HEK293 (cell line): ENCODE data around the gene ATP2A2.
"Not testable (repeated sequence)": the region's sequence is repeated elsewhere in the genome, so short reads cannot be mapped to it uniquely, and the experiment has no call there.

Experiments
- KLF16 ChIP-seq: fragments of 450-650 bp; formaldehyde crosslinking; IDR thresholded peaks from 2 replicates; pipeline ENCODE4 v1.5.1; 2017; ENCODE audit warnings: missing biosample characterization, missing genetic modification characterization
- ZNF138 ChIP-seq: fragments of 450-650 bp; formaldehyde crosslinking; IDR thresholded peaks from 2 replicates; pipeline ENCODE4 v1.5.1; 2016; ENCODE audit warnings: missing biosample characterization, missing genetic modification characterization, borderline replicate concordance
- ZNF785 ChIP-seq: fragments of 450-650 bp; formaldehyde crosslinking; IDR thresholded peaks from 2 replicates; pipeline ENCODE4 v1.5.1; 2016; ENCODE audit warnings: missing biosample characterization, missing genetic modification characterization
- TF ChIP-seq, protein P1 (sequence below): fragments of 450-650 bp; formaldehyde crosslinking; IDR thresholded peaks from 2 replicates; pipeline ENCODE4 v1.5.1; 2017; ENCODE audit warnings: missing biosample characterization, missing genetic modification characterization
- TF ChIP-seq, protein P2 (sequence below): fragments of 450-650 bp; formaldehyde crosslinking; conservative IDR thresholded peaks from 2 replicates; pipeline ENCODE4 v1.5.1; 2016; ENCODE audit warnings: low read depth, missing biosample characterization, missing genetic modification characterization
- TF ChIP-seq, protein P3 (sequence below): fragments of 450-650 bp; IDR thresholded peaks from 2 replicates; pipeline ENCODE4 v1.5.1; 2018; ENCODE audit warnings: missing biosample characterization, missing genetic modification characterization
- TF ChIP-seq, protein P4 (sequence below): fragments of 450-650 bp; formaldehyde crosslinking; IDR thresholded peaks from 2 replicates; pipeline ENCODE4 v1.5.1; 2016; ENCODE audit warnings: missing biosample characterization, missing genetic modification characterization

DNA sequence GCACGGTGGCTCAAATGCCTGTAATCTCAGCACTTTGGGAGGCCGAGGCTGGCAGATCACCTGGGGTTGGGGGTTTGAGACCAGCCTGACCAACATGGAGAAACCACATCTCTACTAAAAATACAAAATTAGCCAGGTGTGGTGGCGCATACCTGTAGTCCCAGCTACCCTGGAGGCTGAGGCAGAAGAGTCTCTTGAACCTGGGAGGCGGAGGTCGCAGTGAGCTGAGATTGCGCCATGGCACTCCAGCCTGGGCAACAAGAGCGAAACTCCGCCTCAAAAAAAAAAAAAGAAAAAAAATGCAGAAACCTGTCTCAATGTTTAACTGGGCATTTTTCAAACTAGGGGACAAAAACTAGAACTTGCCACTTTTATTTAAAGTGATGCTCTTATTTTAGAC lies 59.2 kb downstream of the ATP2A2 start:
- TF ChIP-seq KLF16, ZNF138, ZNF785 (tag by site-specific recombination): not testable (repeated sequence)
- TF ChIP-seq, protein P1, sequence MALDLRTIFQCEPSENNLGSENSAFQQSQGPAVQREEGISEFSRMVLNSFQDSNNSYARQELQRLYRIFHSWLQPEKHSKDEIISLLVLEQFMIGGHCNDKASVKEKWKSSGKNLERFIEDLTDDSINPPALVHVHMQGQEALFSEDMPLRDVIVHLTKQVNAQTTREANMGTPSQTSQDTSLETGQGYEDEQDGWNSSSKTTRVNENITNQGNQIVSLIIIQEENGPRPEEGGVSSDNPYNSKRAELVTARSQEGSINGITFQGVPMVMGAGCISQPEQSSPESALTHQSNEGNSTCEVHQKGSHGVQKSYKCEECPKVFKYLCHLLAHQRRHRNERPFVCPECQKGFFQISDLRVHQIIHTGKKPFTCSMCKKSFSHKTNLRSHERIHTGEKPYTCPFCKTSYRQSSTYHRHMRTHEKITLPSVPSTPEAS (tag by site-specific recombination) = not testable (repeated sequence)
- TF ChIP-seq, protein P2, sequence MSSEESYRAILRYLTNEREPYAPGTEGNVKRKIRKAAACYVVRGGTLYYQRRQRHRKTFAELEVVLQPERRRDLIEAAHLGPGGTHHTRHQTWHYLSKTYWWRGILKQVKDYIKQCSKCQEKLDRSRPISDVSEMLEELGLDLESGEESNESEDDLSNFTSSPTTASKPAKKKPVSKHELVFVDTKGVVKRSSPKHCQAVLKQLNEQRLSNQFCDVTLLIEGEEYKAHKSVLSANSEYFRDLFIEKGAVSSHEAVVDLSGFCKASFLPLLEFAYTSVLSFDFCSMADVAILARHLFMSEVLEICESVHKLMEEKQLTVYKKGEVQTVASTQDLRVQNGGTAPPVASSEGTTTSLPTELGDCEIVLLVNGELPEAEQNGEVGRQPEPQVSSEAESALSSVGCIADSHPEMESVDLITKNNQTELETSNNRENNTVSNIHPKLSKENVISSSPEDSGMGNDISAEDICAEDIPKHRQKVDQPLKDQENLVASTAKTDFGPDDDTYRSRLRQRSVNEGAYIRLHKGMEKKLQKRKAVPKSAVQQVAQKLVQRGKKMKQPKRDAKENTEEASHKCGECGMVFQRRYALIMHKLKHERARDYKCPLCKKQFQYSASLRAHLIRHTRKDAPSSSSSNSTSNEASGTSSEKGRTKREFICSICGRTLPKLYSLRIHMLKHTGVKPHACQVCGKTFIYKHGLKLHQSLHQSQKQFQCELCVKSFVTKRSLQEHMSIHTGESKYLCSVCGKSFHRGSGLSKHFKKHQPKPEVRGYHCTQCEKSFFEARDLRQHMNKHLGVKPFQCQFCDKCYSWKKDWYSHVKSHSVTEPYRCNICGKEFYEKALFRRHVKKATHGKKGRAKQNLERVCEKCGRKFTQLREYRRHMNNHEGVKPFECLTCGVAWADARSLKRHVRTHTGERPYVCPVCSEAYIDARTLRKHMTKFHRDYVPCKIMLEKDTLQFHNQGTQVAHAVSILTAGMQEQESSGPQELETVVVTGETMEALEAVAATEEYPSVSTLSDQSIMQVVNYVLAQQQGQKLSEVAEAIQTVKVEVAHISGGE (tag by site-specific recombination) = not testable (repeated sequence)
- TF ChIP-seq, protein P3, sequence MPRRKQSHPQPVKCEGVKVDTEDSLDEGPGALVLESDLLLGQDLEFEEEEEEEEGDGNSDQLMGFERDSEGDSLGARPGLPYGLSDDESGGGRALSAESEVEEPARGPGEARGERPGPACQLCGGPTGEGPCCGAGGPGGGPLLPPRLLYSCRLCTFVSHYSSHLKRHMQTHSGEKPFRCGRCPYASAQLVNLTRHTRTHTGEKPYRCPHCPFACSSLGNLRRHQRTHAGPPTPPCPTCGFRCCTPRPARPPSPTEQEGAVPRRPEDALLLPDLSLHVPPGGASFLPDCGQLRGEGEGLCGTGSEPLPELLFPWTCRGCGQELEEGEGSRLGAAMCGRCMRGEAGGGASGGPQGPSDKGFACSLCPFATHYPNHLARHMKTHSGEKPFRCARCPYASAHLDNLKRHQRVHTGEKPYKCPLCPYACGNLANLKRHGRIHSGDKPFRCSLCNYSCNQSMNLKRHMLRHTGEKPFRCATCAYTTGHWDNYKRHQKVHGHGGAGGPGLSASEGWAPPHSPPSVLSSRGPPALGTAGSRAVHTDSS (tag by site-specific recombination) = not testable (repeated sequence)
- TF ChIP-seq, protein P4, sequence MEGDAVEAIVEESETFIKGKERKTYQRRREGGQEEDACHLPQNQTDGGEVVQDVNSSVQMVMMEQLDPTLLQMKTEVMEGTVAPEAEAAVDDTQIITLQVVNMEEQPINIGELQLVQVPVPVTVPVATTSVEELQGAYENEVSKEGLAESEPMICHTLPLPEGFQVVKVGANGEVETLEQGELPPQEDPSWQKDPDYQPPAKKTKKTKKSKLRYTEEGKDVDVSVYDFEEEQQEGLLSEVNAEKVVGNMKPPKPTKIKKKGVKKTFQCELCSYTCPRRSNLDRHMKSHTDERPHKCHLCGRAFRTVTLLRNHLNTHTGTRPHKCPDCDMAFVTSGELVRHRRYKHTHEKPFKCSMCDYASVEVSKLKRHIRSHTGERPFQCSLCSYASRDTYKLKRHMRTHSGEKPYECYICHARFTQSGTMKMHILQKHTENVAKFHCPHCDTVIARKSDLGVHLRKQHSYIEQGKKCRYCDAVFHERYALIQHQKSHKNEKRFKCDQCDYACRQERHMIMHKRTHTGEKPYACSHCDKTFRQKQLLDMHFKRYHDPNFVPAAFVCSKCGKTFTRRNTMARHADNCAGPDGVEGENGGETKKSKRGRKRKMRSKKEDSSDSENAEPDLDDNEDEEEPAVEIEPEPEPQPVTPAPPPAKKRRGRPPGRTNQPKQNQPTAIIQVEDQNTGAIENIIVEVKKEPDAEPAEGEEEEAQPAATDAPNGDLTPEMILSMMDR (tag by site-specific recombination) = not testable (repeated sequence)
